ENCODE data around the gene ATF3.
"Not testable (repeated sequence)": the region's sequence is repeated elsewhere in the genome, so short reads cannot be mapped to it uniquely, and the experiment has no call there.

Gene ATF3

DNA sequence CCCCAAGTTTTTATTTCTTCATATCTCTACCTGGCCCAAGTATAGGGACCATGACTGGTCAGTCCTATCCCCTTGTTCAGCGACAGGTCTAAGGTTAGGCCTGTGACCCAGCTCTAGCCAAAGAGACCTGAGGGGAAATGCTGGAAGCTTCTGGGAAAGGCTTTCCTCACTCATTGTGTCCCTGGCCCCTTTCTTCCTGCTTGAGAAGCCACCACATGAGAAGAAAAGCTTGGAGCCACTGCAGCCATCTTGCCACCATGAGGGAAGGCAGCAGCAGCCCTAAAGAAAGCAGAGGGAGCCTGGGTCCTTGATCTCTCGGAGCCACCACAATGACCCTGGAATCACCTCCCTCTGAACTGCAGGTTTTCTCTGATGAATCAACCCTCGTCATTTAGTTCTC lies 43.4 kb downstream of the ATF3 start:
- DNase-seq (ENCODE audit: low read depth) = no peak

DNA sequence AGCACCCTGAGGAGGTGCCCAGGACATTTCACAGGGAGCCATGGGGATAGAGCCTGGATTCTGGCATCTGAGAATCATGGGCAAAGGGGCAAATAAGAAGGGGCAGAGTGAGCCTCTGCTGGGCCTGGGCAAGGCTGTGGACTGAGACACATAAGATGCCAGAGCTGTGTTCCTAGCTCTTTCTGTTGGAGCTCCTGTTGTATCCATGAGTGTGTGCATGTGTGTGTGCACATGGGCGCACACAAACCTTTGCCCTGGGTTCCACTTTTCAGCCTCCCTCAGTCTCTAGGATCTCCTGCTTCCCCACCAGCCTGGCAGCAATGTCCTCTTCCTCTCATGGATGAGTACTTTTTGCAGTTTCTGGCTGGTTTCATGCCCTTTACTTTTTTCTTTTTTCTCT lies 44.0 kb downstream of the ATF3 start:
- DNase-seq (ENCODE audit: low read depth) = no peak

DNA sequence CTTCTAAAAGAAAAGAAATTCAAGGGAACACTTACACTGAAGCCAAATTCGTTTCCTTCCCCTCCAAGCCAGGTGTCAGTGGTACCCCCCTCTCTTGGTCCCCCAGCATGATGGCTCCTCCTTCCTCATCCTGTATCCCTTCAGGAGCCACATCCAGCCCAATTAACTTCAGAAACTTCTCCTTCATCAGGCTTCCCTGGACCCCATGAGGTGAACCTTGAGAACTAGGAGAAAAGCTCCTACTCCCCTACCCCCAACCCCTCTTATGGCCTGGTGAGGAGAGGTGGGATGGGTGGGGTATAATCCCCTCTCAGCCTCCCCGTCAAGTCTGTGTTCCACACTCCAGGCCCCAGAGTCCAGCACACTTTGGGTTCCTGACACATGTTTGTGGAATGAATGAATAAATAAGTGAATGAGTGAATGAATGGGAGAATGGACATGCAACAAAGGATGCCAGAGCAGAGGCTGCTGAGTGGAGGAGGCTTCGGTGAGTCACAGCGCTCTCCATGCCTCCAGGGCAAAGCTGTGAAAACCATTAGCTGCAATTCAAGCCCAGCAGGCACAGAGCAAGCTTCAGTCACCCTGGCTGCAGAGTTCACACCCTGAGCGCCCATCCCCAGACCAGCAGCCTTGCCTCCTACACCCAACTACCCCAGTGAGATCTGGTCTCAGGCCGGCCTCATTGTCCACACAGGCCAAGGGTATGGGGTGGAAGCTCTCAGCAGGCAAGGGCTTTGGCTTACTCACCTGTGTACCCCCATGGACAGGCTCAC lies 47.3 kb downstream of the ATF3 start:
- no peak for DNase-seq (ENCODE audit: low read depth)

DNA sequence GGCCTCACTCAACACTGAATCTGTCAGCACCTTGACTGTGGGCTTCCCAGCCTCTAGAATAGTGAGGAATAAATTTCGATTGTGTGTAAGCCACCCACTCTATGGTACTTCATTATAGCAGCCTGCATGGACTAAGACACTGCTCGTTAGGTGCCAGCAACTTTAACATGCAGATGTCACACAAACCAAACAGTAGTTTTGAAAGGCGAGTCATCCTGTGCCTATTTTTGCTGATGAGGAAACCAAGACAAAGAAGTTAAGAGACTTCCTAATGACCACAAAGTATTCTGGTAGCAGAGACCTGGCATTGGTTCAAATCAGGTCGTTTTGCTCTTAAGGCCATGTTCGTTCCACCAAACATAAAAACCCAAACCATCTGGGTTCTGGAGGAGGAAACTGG lies 48.2 kb downstream of the ATF3 start:
- no peak for DNase-seq (ENCODE audit: low read depth)

DNA sequence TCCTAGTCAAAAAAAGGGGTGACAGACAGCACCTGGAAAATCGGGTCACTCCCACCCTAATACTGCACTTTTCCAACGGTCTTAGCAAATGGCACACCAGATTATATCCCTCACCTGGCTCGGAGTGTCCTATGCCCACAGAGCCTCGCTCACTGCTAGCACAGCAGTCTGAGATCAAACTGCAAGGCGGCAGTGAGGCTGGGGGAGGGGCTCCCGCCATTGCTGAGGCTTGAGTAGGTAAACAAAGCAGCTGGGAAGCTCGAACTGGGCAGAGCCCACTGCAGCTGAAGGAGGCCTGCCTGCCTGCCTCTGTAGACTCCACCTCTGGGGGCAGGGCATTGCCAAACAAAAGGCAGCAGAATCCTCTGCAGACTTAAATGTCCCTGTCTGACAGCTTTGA lies 49.7 kb downstream of the ATF3 start:
- not testable (repeated sequence) for DNase-seq (ENCODE audit: low read depth)

DNA sequence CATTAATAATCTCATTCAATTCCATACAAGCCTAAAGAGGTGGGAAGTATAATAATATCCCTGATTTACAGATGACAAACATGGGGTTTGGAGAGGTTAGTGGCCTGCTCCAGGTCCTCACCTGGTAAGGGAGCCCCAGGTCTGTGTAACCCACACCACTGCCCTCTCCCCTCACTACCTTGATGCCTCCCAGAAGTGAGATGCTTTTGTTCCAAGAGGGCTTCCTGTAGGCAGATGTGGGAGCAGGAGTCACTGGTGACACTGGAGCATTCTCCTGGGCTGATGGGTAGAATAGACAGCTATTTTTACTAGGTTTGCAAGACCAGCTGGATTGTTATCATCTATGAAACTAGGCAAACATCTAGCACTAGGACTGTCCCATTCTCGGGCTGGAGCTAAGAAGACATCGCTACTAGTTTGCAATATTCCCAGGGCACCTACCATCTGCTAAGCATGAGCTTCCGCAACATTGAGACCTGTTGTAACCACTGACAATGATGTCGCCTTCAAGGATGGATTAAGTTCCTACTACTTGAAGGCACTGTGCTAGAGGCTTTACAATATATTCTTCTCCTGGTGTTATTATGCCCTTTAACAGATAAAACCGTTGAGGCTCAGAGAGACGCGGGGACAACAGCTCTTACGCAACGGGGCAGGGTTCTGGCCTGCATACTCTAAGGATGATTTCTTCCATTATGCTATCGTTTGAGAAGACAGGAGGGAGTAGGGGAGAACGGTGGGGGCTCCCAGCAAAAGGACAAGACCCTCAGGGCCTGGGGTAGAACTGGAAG lies 56.0 kb downstream of the ATF3 start:
- no peak for DNase-seq (ENCODE audit: low read depth)

DNA sequence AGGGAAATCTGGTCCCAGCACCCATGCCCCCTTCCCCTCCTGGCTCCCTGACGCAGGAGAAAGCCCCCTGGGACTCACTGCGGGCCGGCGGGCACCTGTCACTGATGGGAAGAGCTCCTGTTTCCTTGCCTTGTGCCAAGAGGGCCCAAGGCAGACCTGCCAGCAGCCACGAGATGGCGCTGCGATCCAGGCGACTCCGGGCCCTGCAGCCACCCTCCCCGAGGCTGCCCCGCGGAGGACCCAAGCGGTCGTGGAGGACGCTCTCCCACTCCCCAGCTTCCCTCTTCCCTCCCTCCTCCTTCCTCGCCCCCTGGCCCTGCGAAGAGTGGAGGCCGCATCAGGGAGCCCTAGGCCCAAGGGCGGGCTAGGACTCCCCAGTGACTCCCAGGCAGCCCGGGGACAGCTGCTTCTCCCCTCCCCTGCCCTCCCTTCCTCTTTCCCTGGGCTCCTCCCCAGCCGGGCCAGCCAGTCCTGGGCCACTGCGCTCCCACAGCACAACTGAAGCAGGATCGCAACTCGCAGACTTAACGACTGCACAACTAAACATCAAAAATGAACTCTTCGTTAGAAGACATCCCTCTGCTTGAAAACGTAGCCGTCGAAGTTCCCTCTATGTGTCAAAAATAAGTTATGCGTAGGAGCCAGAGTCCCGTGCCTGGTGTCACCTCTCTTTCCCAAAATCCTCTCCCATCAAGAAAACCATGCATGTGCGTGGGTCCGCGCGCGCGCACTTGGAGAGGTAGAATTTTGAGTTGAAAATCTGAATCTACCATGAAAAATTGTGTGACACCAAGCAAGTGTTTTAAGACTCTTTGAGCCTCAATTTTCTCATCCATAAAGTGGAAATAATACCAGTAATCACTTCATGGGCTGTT lies 56.9 kb downstream of the ATF3 start:
- peak; percentile 61 for DNase-seq (ENCODE audit: low read depth)

DNA sequence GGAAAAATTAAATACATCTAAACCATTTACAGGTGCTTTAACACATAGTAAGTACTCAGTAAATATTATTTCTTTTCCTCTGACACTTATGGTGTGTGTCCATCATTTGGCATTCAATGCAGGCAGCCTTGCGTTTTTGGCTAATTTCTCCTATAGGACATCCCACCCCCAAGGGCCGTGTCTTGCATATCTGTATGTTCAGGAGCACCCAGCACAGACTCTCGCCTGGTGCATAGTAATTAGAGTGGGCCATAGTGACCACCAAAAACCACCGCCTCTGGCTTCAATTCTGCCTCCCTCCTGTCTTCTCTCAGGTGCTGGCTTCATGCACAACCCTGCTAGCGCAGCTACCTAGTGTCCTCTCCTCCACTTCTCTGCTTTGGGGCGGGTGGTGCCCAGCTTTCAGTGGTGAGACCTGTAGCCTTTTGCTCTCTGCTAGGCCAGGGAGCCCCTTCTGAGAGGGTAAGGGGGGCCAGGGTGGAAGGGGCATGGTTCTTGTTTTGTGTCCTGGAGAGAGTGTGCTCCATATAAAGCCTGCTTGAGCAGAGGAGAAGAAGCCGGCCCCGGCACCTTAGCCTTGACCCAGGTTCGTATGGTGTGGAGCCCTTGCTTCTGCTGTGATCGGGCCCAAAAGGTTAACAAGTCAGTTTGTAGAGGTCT lies 57.7 kb downstream of the ATF3 start:
- DNase-seq (ENCODE audit: low read depth) = no peak

DNA sequence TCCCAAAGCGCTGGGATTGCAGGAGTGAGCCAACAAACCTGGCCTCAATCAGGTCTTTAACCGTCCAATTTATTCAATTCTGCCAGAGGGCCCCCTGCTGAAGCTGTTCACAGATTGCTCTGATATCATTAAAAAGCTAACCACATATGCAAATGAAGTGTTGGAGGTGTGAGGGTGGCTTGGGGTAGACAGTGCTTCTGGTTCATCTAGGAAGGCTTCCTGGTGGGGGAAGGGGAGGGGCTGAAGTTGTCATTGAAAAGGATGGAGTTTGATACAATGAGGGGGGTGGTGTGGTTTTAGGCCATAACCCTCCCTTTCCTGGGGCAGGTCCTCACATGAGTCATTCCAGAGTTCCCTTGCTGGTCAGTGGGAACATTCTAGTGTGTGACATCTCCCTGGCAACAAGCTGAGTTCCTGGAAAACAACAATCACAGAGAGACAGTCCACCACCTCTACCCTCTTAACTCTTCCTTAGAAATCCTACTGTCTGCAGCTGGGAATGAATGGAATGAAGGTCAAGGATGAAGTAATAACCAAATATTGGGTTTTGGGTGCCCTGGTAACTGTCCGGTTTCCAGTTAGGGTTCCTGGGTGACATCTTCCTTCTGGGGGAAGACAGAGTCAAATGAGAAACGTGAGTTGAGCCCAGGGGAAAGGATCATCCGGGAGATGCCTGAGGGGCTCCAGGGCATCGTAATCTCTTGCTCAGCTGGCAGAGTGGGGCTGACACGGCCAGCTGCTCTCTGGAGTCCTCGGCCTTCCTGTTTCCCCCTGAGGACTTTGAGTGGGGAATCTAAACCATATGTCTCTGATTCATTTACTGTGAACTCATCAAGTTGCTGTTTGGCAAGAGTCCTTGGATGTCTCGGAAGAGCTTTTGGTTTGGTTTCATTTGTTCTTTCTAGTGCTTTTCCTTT lies 58.9 kb downstream of the ATF3 start:
- DNase-seq (ENCODE audit: low read depth) = no peak

DNA sequence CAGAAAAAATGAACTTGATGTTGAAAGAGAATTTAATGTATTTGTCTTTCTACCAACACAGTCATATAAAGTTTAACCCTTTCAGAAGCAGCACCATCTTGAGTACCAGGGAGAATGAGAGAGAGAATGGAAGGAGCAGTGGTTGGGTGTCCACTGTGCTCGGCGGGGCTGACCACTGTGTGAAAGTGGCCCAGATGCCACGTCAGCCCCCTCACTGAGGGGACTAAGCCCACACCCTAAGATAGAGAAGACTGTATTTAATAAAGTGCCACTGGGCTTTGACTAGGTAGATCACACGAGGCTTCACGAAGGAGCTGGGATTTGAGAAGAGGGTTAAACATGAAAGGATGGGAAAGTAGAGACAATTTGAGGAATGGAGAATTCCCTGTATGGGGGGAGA lies 59.9 kb downstream of the ATF3 start:
- no peak for DNase-seq (ENCODE audit: low read depth)

DNA sequence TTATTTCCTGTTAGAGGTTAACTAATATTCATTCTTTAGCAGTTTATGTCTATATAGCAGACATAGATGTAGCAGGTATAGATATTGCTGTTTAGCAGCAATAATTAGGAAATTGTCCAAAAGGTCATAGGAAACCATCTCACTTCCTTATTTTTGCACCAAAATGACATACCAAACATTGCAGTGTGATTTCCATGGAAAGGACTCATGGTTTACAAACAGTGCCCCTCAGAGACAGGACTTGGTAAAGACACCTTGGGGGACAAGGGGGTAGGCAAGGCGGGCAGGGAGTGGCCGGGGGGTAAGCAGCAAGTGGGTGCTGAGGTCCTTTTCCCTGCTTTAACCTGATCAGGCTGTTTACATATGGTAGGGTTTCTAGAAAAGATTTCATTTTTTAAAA lies 60.5 kb downstream of the ATF3 start:
- DNase-seq (ENCODE audit: low read depth) = no peak

DNA sequence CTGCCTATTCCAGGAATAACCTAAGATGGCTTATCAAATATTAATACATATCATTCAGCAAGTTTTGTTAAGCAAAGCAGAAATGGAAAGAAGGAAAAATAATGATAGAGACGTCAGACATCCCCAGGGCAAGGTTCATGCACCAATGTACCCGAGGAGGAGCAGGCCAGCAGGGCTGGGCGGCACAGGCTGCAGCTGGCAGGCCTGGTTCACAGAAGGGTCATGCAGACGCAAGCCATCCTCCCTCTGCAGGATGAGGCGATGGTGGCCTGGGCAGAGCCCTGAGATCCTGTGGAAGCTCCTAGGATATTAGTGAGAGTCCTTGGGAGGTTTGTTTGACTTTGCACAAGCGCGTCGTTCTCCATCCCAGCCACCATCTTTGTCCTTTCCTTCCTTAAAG lies 61.0 kb downstream of the ATF3 start:
- no peak for DNase-seq (ENCODE audit: low read depth)

DNA sequence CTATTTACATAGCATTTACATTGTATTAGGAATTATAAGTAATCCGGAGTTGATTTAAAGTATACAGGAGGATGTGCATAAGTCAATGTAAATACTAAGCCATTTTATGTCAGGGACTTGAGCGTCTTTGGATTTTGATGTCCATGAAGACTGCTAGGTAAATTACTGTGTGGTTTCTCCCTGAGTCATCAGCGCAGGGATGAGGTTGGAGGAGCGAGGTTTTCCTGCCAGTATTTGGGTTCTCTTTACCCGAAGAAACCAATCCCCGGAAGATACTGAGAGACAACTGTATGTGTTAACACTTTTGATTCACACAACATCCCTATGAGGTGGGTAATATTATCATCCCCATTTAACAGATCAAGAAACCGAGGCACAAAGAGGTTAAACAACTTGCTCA lies 61.7 kb downstream of the ATF3 start:
- DNase-seq (ENCODE audit: low read depth) = no peak
